GM12878 (cell line): ENCODE results near the gene KLHL35. TPM values are rescaled to one million over a fixed set of nuclear protein-coding genes. Genes with fewer than 3 reads are reported as not detected.

Experiments used
- ATAC-seq: fragments of 200-7000 bp; cut with Tn5 transposase; 3 replicates; pipeline ENCODE4 v1.9.1; 2020; ENCODE audit warnings: mild to moderate bottlenecking, moderate library complexity
- BruUV-seq: library from RNA; stranded (reverse); fragments of 400-500 nt; replicated peaks from 2 replicates; lab custom pipeline; 2021; lab: Mats Ljungman, UMichigan
- CTCF ChIA-PET: fragments of 300-600 bp; sonication (Branson Sonifier 250); formaldehyde crosslinking; extraction: SDS; loops from one replicate; lab custom pipeline; 2021; ENCODE audit warnings: inconsistent platforms; lab: Yijun Ruan, JAX
- POLR2A ChIA-PET: fragments of 350-600 bp; formaldehyde crosslinking; extraction: SDS; loops from one replicate; lab custom pipeline; 2021; ENCODE audit warnings: inconsistent platforms; lab: Charles Lee
- RAD21 ChIA-PET: fragments of 300-600 bp; sonication (Branson Sonifier 250); formaldehyde crosslinking; loops from one replicate; lab custom pipeline; 2023; ENCODE audit warnings: antibody characterized with exemption; ENCODE audit not compliant: unreplicated experiment; lab: Charles Lee
- SMC1A ChIA-PET: fragments of 300-600 bp; sonication (Branson Sonifier 250); formaldehyde crosslinking; loops from one replicate; lab custom pipeline; 2023; ENCODE audit not compliant: unreplicated experiment, uncharacterized antibody; lab: Charles Lee
- DNase-seq: peaks from one replicate; pipeline ENCODE4 v3.0.0-alpha.2; 2011; ENCODE audit warnings: low read depth, low spot score
- FAIRE-seq: peaks from 3 replicates; lab custom pipeline; 2011; peaks lifted over from hg19 to GRCh38; lab: Jason Lieb, UNC
- H2AFZ ChIP-seq: 2 replicates; pipeline ENCODE4 v1.6.0; 2011; ENCODE audit warnings: low read depth, low read length, control low read depth; ENCODE audit not compliant: control insufficient read depth
- H3K27ac ChIP-seq: 2 replicates; pipeline ENCODE4 v1.5.1; 2011; ENCODE audit warnings: control low read depth; ENCODE audit not compliant: control insufficient read depth, insufficient read depth
- H3K27me3 ChIP-seq, 2 experiments: replicated peaks in 1 of 2; 2 replicates each; pipeline versions ENCODE4 v1.6.0 to v1.6.1; 2011; ENCODE audit warnings: low read length in 1 of 2; ENCODE audit not compliant: control insufficient read depth in 2 of 2, insufficient read depth in 2 of 2
- H3K36me3 ChIP-seq, 2 experiments: 2 replicates each; pipeline ENCODE4 v1.5.1; 2011; ENCODE audit warnings: low read length in 1 of 2; ENCODE audit not compliant: control insufficient read depth in 2 of 2, insufficient read depth in 2 of 2
- H3K4me1 ChIP-seq: 2 replicates; pipeline ENCODE4 v1.6.1; 2011; ENCODE audit warnings: mild to moderate bottlenecking, low read length, moderate library complexity, mixed read lengths; ENCODE audit not compliant: control insufficient read depth, insufficient read depth
- H3K4me2 ChIP-seq: 2 replicates; pipeline ENCODE4 v1.6.0; 2011; ENCODE audit warnings: control low read depth; ENCODE audit not compliant: control insufficient read depth, insufficient read depth
- H3K4me3 ChIP-seq: fragments of 200-600 bp; sonication (generic); 2 replicates; pipeline ENCODE4 v1.5.1; 2016
- H3K79me2 ChIP-seq: 2 replicates; pipeline ENCODE4 v1.6.0; 2011; ENCODE audit warnings: low read length; ENCODE audit not compliant: control insufficient read depth, insufficient read depth
- H3K9ac ChIP-seq: 2 replicates; pipeline ENCODE4 v1.8.0; 2011; ENCODE audit warnings: low read length, control low read depth, mixed read lengths; ENCODE audit not compliant: control insufficient read depth, insufficient read depth
- H3K9me3 ChIP-seq: replicated peaks from 3 replicates; pipeline ENCODE4 v1.5.1; 2011; ENCODE audit warnings: mild to moderate bottlenecking, low read length; ENCODE audit not compliant: control insufficient read depth, insufficient read depth
- H4K20me1 ChIP-seq: 2 replicates; pipeline ENCODE4 v1.6.0; 2011; ENCODE audit not compliant: control insufficient read depth, insufficient read depth
- EGR1 ChIP-seq, 2 experiments: IDR thresholded peaks; 1 replicate in 1 of 2; 2 replicates in 1 of 2; pipeline ENCODE4 v1.6.1; 2011 to 2012; ENCODE audit warnings: low read depth in 2 of 2, low read length in 2 of 2, borderline replicate concordance in 1 of 2, mild to moderate bottlenecking in 1 of 2, moderate library complexity in 1 of 2
- IKZF2 ChIP-seq, 2 experiments: fragments of 450-650 bp; IDR thresholded peaks; 2 replicates each; pipeline ENCODE4 v1.6.1; 2017; ENCODE audit warnings: mild to moderate bottlenecking in 2 of 2, moderate library complexity in 2 of 2
- JUND ChIP-seq: IDR thresholded peaks from 2 replicates; pipeline ENCODE4 v1.6.1; 2012; ENCODE audit warnings: low read depth, mild to moderate bottlenecking, low read length, improper control_type of control experiment, moderate library complexity
- LARP7 ChIP-seq: fragments of 450-650 bp; IDR thresholded peaks from 2 replicates; pipeline ENCODE4 v1.6.1; 2017; ENCODE audit warnings: mild to moderate bottlenecking
- MAX ChIP-seq: IDR thresholded peaks from 2 replicates; pipeline ENCODE4 v1.6.1; 2012; ENCODE audit warnings: low read depth, low read length, improper control_type of control experiment
- NFIC ChIP-seq: IDR thresholded peaks from 2 replicates; pipeline ENCODE4 v1.6.1; 2012; ENCODE audit warnings: low read depth, mild to moderate bottlenecking, inconsistent platforms, low read length, moderate library complexity
- NFXL1 ChIP-seq: fragments of 450-650 bp; IDR thresholded peaks from 2 replicates; pipeline ENCODE4 v1.6.1; 2017; ENCODE audit warnings: antibody characterized with exemption, mild to moderate bottlenecking, borderline replicate concordance
- POU2F2 ChIP-seq: IDR thresholded peaks from 3 replicates; pipeline ENCODE4 v1.6.1; 2011; ENCODE audit warnings: low read depth, mild to moderate bottlenecking, low read length, borderline replicate concordance
- REST ChIP-seq: IDR thresholded peaks from 2 replicates; pipeline ENCODE4 v1.6.1; 2012; ENCODE audit warnings: mild to moderate bottlenecking, low read depth, low read length
- SIN3A ChIP-seq: IDR thresholded peaks from 2 replicates; pipeline ENCODE4 v1.6.1; 2012; ENCODE audit warnings: low read depth, low read length, improper control_type of control experiment
- SIX5 ChIP-seq: IDR thresholded peaks from 2 replicates; pipeline ENCODE4 v1.6.1; 2011; ENCODE audit warnings: mild to moderate bottlenecking, low read depth, low read length, moderate library complexity; ENCODE audit not compliant: severe bottlenecking
- SUZ12 ChIP-seq: fragments of 200-600 bp; sonication (generic); IDR thresholded peaks from one replicate; pipeline ENCODE4 v1.6.1; 2018; ENCODE audit warnings: antibody characterized with exemption, mild to moderate bottlenecking; ENCODE audit not compliant: unreplicated experiment
- TCF12 ChIP-seq: IDR thresholded peaks from 2 replicates; pipeline ENCODE4 v1.6.1; 2011; ENCODE audit warnings: low read depth, mild to moderate bottlenecking, low read length
- TCF7 ChIP-seq: IDR thresholded peaks from 2 replicates; pipeline ENCODE4 v1.6.1; 2014; ENCODE audit warnings: antibody characterized with exemption, borderline replicate concordance
- YBX1 ChIP-seq: fragments of 450-650 bp; IDR thresholded peaks from 2 replicates; pipeline ENCODE4 v1.6.1; 2016; ENCODE audit warnings: antibody characterized with exemption
- ZNF24 ChIP-seq: fragments of 450-650 bp; IDR thresholded peaks from 2 replicates; pipeline ENCODE4 v1.6.1; 2017; ENCODE audit warnings: antibody characterized with exemption, mild to moderate bottlenecking
- WGBS: methylation state at CpG from one replicate; pipeline ENCODE4 v1.1.6; 2016; ENCODE audit warnings: low lambda C conversion rate; ENCODE audit not compliant: insufficient replicate concordance, insufficient coverage; ENCODE audit errors: missing lambda C conversion rate; 5-methylcytosine and 5-hydroxymethylcytosine counted together
- in situ Hi-C: fragments of 300-500 bp; cut with MboI; formaldehyde crosslinking; loops from 9 replicates; pipeline ENCODE4 v1.14.3; 2018; ENCODE audit warnings: mixed read lengths
- intact Hi-C: fragments of 100-400 bp; cut with micrococcal nuclease; formaldehyde crosslinking; loops from one replicate; pipeline ENCODE4 v1.14.2; 2022; ENCODE audit not compliant: unreplicated experiment
- polyA plus RNA-seq, 11 experiments: library from polyadenylated mRNA; depleted of rRNA in 4 of 11; unstranded in 6 of 11; stranded (reverse) in 5 of 11; fragments of >200 nt; fragmentation: Nextera tagmentation in 4 of 11; fragmentation: Illumina TruSeq in 1 of 11; extraction: Ambion mirVana in 4 of 11; extraction: Trizol in 1 of 11; gene quantifications; 1 replicate in 1 of 11; 2 replicates in 10 of 11; pipeline versions ENCODE4 v1.2.1 to v1.2.3, GENCODE V29; 2011 to 2016; ENCODE audit warnings: inconsistent platforms in 2 of 11, missing spikeins in 2 of 11, low read depth in 1 of 11
- total RNA-seq, 4 experiments: library from RNA; depleted of rRNA in 3 of 4; stranded (reverse); fragments of >200 nt in 3 of 4; fragmentation: Illumina TruSeq in 1 of 4; extraction: Trizol in 1 of 4; gene quantifications; 2 replicates each; pipeline versions ENCODE4 v1.2.1 to v1.2.3, GENCODE V29; 2013 to 2021

Gene KLHL35
- total and polyA plus RNA-seq, 10 of the 15 experiments (the other 5 are each of a cell fraction or from before 2014, with no cell fraction given) = 0.04 to 0.34 (median 0.13) TPM; not detected in 1

- SMC1A ChIA-PET = interaction anchor here (0.6 kb wide), 1 partner anchor 74 kb away, joined by 3 read pairs; no protein-coding TSS in a partner anchor
- peaks cover 4 to 14% of the 10 kb centered on the region in 2 experiments for H3K27me3 ChIP-seq
- no peak overlapping the region for H3K27ac ChIP-seq
- no peak overlapping the region for H2AFZ ChIP-seq
- H3K4me3 ChIP-seq = no peak overlapping the region
- DNase-seq (no peak), FAIRE-seq (no peak), ATAC-seq (no peak)
- POLR2A ChIA-PET = no interaction called here
- H3K79me2 ChIP-seq = no peaks in the 10 kb centered on the region
- RAD21 ChIA-PET = no interaction called here
- H3K36me3 ChIP-seq = no peaks in the 10 kb centered on the region; a peak in 1 of 4 replicates
- BruUV-seq = no TSS peak
- peaks cover 2% of the 10 kb centered on the region; the same call in 1 of the 3 replicates for H3K9me3 ChIP-seq
- in situ Hi-C loops (no loop called here), intact Hi-C loops (no loop called here)
- CTCF ChIA-PET = no interaction called here
- 95% methylated on average over 16 of the region's 16 CpGs for WGBS
- no peaks in the 10 kb centered on the region for H3K4me1 ChIP-seq
- TF ChIP-seq IKZF2 (IDR thresholded peaks at IDR 0.05) = no peak
- TF ChIP-seq LARP7 = no peak
- no peak for TF ChIP-seq SUZ12
- no peak for TF ChIP-seq TCF7
- no peak for TF ChIP-seq ZNF24
- no peak for TF ChIP-seq JUND
- TF ChIP-seq EGR1 (IDR thresholded peaks at IDR 0.05; ENCODE audit: borderline replicate concordance in 1 of 2, low read depth in 2 of 2, low read length in 2 of 2) = no peak
- no peak for TF ChIP-seq NFIC
- no peak for TF ChIP-seq MAX
- TF ChIP-seq NFXL1 = no peak
- TF ChIP-seq POU2F2 = no peak
- no peak for TF ChIP-seq YBX1
- TF ChIP-seq SIN3A = no peak
- TF ChIP-seq SIX5 = no peak
- no peak for TF ChIP-seq TCF12
- TF ChIP-seq REST = no peak
- TF ChIP-seq, all 136 proteins: peak for 0
- Histone ChIP-seq H3K9ac (no peak overlapping the region), H3K4me2 (0 out of 2 replicates have a peak overlapping the region, but pooled peaks have one; percentile 30), H4K20me1 (no peaks in the 10 kb centered on the region; the same call in 1 of the 2 replicates)
Observed at GRCh38 chr11:75428989-75429640, 3.9 kb downstream of the KLHL35 start.
